ENCODE results near the gene CREG1.
"Not testable (repeated sequence)": the region's sequence is repeated elsewhere in the genome, so short reads cannot be mapped to it uniquely, and the experiment has no call there.

CREG1 gene

GRCh38 chr1:167573035-167573434 is 19.5 kb upstream of the CREG1 start:
- Histone ChIP-seq H3K4me1 (ENCODE audit: control insufficient read depth, low read length) (no peaks in the 10 kb centered on the region), H3K9me2 (replicated peaks; ENCODE audit: control insufficient read depth, low read length) (no peaks in the 10 kb centered on the region), H3K9me3 (ENCODE audit: control insufficient read depth, insufficient read depth, low read length) (peaks cover 9% of the 10 kb centered on the region), H3K4me2 (ENCODE audit: low read length) (no peak overlapping the region), H3K27ac (ENCODE audit: low read depth, low read length) (no peak overlapping the region), H3K4me3 (ENCODE audit: low read length) (no peak overlapping the region), H3K27me3 (ENCODE audit: control insufficient read depth, low read length) (peaks cover 5% of the 10 kb centered on the region), H4K20me1 (ENCODE audit: control insufficient read depth, insufficient read depth, low read depth, low read length) (no peaks in the 10 kb centered on the region), H3K79me2 (ENCODE audit: control insufficient read depth, low read length) (no peaks in the 10 kb centered on the region), H3K36me3 (ENCODE audit: control insufficient read depth, low read length) (no peaks in the 10 kb centered on the region), H3F3A (ENCODE audit: control insufficient read depth, insufficient read depth) (no peaks in the 10 kb centered on the region)
- TF ChIP-seq CTCF (IDR thresholded peaks at IDR 0.05; ENCODE audit: low read depth, low read length, poor library complexity, severe bottlenecking), result no peak

GRCh38 chr1:167570712-167571111 is 17.1 kb upstream of the CREG1 start:
- H3K4me2 ChIP-seq (ENCODE audit: low read length); H3K36me3 ChIP-seq (ENCODE audit: control insufficient read depth, low read length); H3F3A ChIP-seq (ENCODE audit: control insufficient read depth, insufficient read depth); H3K27me3 ChIP-seq (ENCODE audit: control insufficient read depth, low read length); H3K79me2 ChIP-seq (ENCODE audit: control insufficient read depth, low read length); H3K9me2 ChIP-seq (replicated peaks; ENCODE audit: control insufficient read depth, low read length); H3K27ac ChIP-seq (ENCODE audit: low read depth, low read length); H4K20me1 ChIP-seq (ENCODE audit: control insufficient read depth, insufficient read depth, low read depth, low read length); H3K9me3 ChIP-seq (ENCODE audit: control insufficient read depth, insufficient read depth, low read length); H3K4me3 ChIP-seq (ENCODE audit: low read length): not testable (repeated sequence)
- peaks cover 12% of the 10 kb centered on the region for H3K4me1 ChIP-seq (ENCODE audit: control insufficient read depth, low read length)

GRCh38 chr1:167567663-167568062 is 14.1 kb upstream of the CREG1 start:
- no peak for TF ChIP-seq CTCF (IDR thresholded peaks at IDR 0.05; ENCODE audit: low read depth, low read length, poor library complexity, severe bottlenecking)
- TF ChIP-seq EZH2phosphoT487 (IDR thresholded peaks at IDR 0.05; ENCODE audit: borderline replicate concordance, low read length), result no peak
- Histone ChIP-seq H3K9me2 (replicated peaks; ENCODE audit: control insufficient read depth, low read length) (no peaks in the 10 kb centered on the region), H3K4me3 (ENCODE audit: low read length) (no peak overlapping the region), H3K79me2 (ENCODE audit: control insufficient read depth, low read length) (no peaks in the 10 kb centered on the region), H3K36me3 (ENCODE audit: control insufficient read depth, low read length) (no peaks in the 10 kb centered on the region), H3K4me2 (ENCODE audit: low read length) (no peak overlapping the region), H3K27me3 (ENCODE audit: control insufficient read depth, low read length) (no peaks in the 10 kb centered on the region), H4K20me1 (ENCODE audit: control insufficient read depth, insufficient read depth, low read depth, low read length) (no peaks in the 10 kb centered on the region), H3K4me1 (ENCODE audit: control insufficient read depth, low read length) (peaks cover 19% of the 10 kb centered on the region), H3K9me3 (ENCODE audit: control insufficient read depth, insufficient read depth, low read length) (0 out of 2 replicates have a peak, but pooled peaks cover 1% of the 10 kb centered on the region), H3K27ac (ENCODE audit: low read depth, low read length) (no peak overlapping the region), H3F3A (ENCODE audit: control insufficient read depth, insufficient read depth) (no peaks in the 10 kb centered on the region)

GRCh38 chr1:167566766-167567165 is 13.2 kb upstream of the CREG1 start:
- Histone ChIP-seq H3K36me3 (ENCODE audit: control insufficient read depth, low read length) (no peaks in the 10 kb centered on the region), H4K20me1 (ENCODE audit: control insufficient read depth, insufficient read depth, low read depth, low read length) (no peaks in the 10 kb centered on the region), H3F3A (ENCODE audit: control insufficient read depth, insufficient read depth) (no peaks in the 10 kb centered on the region), H3K27me3 (ENCODE audit: control insufficient read depth, low read length) (no peaks in the 10 kb centered on the region), H3K4me3 (ENCODE audit: low read length) (no peak overlapping the region), H3K4me2 (ENCODE audit: low read length) (no peak overlapping the region), H3K9me3 (ENCODE audit: control insufficient read depth, insufficient read depth, low read length) (no peaks in the 10 kb centered on the region), H3K27ac (ENCODE audit: low read depth, low read length) (no peak overlapping the region), H3K4me1 (ENCODE audit: control insufficient read depth, low read length) (peaks cover 19% of the 10 kb centered on the region), H3K79me2 (ENCODE audit: control insufficient read depth, low read length) (no peaks in the 10 kb centered on the region), H3K9me2 (replicated peaks; ENCODE audit: control insufficient read depth, low read length) (no peaks in the 10 kb centered on the region)
- TF ChIP-seq EZH2phosphoT487 (IDR thresholded peaks at IDR 0.05; ENCODE audit: borderline replicate concordance, low read length), result no peak
- no peak for TF ChIP-seq CTCF (IDR thresholded peaks at IDR 0.05; ENCODE audit: low read depth, low read length, poor library complexity, severe bottlenecking)
